Dendritic cell treated with granulocyte-macrophage colony-stimulating factor and Interleukin-4, amounts not matched to agents 40 ng/mL and 50 ng/mL, for 4 days (primary cell): ENCODE data around the gene COL4A1.
"Not testable (repeated sequence)": the region's sequence is repeated elsewhere in the genome, so short reads cannot be mapped to it uniquely, and the experiment has no call there.

Experiments used
- H3K27ac Mint-ChIP-seq: one replicate; pipeline ENCODE4 v1.8.0; 2022; ENCODE audit warnings: mild to moderate bottlenecking, mixed read lengths
- H3K27me3 Mint-ChIP-seq: one replicate; pipeline ENCODE4 v1.8.0; 2022; ENCODE audit warnings: mild to moderate bottlenecking, mixed read lengths
- H3K36me3 Mint-ChIP-seq: one replicate; pipeline ENCODE4 v1.8.0; 2022; ENCODE audit warnings: low read depth, mixed read lengths
- H3K4me1 Mint-ChIP-seq: one replicate; pipeline ENCODE4 v1.8.0; 2022; ENCODE audit warnings: low read depth, mixed read lengths
- H3K4me3 Mint-ChIP-seq: one replicate; pipeline ENCODE4 v1.8.0; 2022; ENCODE audit warnings: mild to moderate bottlenecking, moderate library complexity, mixed read lengths
- H3K9me3 Mint-ChIP-seq: one replicate; pipeline ENCODE4 v1.8.0; 2022; ENCODE audit warnings: mixed read lengths
- intact Hi-C: fragments of 100-400 bp; cut with micrococcal nuclease; formaldehyde crosslinking; loops from one replicate; pipeline ENCODE4 v1.15.0; 2022

The COL4A1 gene

GRCh38 chr13:110112379-110112778 lies 194.6 kb downstream of the COL4A1 start:
- not testable (repeated sequence) for H3K36me3 Mint-ChIP-seq, H3K9me3 Mint-ChIP-seq, H3K4me3 Mint-ChIP-seq, H3K27ac Mint-ChIP-seq
- H3K4me1 Mint-ChIP-seq = peaks cover 24% of the 10 kb centered on the region
- peaks cover 20% of the 10 kb centered on the region for H3K27me3 Mint-ChIP-seq
- intact Hi-C loops = loop anchor here (10.0 kb wide), 1 partner anchor 318 kb away; no protein-coding TSS in a partner anchor

- Mint-ChIP-seq H3K9me3 (no peaks in the 10 kb centered on the region), H3K27me3 (peaks cover 11% of the 10 kb centered on the region), H3K27ac (no peak overlapping the region), H3K4me1 (peaks cover 13% of the 10 kb centered on the region), H3K36me3 (no peaks in the 10 kb centered on the region), H3K4me3 (no peak overlapping the region)
- intact Hi-C loops = loop anchor here (10.0 kb wide), 1 partner anchor 316 kb away; no protein-coding TSS in a partner anchor
These were observed 196.2 kb downstream of the COL4A1 start for GRCh38 chr13:110110783-110111182.

- intact Hi-C loops = loop anchor here (10.0 kb wide), 1 partner anchor 315 kb away; no protein-coding TSS in a partner anchor
- Mint-ChIP-seq H3K4me1 (peaks cover 13% of the 10 kb centered on the region), H3K4me3 (no peak overlapping the region), H3K27ac (no peak overlapping the region), H3K9me3 (no peaks in the 10 kb centered on the region), H3K27me3 (peaks cover 7% of the 10 kb centered on the region), H3K36me3 (no peaks in the 10 kb centered on the region)
These were observed 197.0 kb downstream of the COL4A1 start for GRCh38 chr13:110109910-110110309.

GRCh38 chr13:110109140-110109783 lies 197.7 kb downstream of the COL4A1 start:
- H3K27ac Mint-ChIP-seq = no peak overlapping the region

GRCh38 chr13:110108348-110109139 lies 198.4 kb downstream of the COL4A1 start:
- no peaks in the 10 kb centered on the region for H3K27me3 Mint-ChIP-seq
- no peaks in the 10 kb centered on the region for H3K36me3 Mint-ChIP-seq
- intact Hi-C loops = no loop called here
- H3K27ac Mint-ChIP-seq = no peak overlapping the region
- H3K9me3 Mint-ChIP-seq = no peaks in the 10 kb centered on the region
- H3K4me1 Mint-ChIP-seq = peaks cover under 1% of the 10 kb centered on the region
- no peak overlapping the region for H3K4me3 Mint-ChIP-seq

More at GRCh38 chr13:110109140-110109783, 197.7 kb downstream of the COL4A1 start:
- Mint-ChIP-seq H3K9me3 (no peaks in the 10 kb centered on the region), H3K4me1 (peaks cover 7% of the 10 kb centered on the region), H3K27me3 (peaks cover 2% of the 10 kb centered on the region), H3K4me3 (no peak overlapping the region), H3K36me3 (no peaks in the 10 kb centered on the region)
- intact Hi-C loops = no loop called here

- intact Hi-C loops = no loop called here
- Mint-ChIP-seq H3K27me3 (no peaks in the 10 kb centered on the region), H3K36me3 (no peaks in the 10 kb centered on the region), H3K9me3 (no peaks in the 10 kb centered on the region), H3K27ac (no peak overlapping the region), H3K4me1 (no peaks in the 10 kb centered on the region), H3K4me3 (no peak overlapping the region)
These were observed 199.2 kb downstream of the COL4A1 start for GRCh38 chr13:110107568-110108347.

- Mint-ChIP-seq H3K27ac (no peak overlapping the region), H3K27me3 (no peaks in the 10 kb centered on the region), H3K36me3 (no peaks in the 10 kb centered on the region), H3K9me3 (peaks cover 7% of the 10 kb centered on the region), H3K4me1 (no peaks in the 10 kb centered on the region), H3K4me3 (no peak overlapping the region)
- intact Hi-C loops = no loop called here
These were observed 200.2 kb downstream of the COL4A1 start for GRCh38 chr13:110106726-110107125.

GRCh38 chr13:110105136-110105535 lies 201.8 kb downstream of the COL4A1 start:
- Mint-ChIP-seq H3K27me3 (no peaks in the 10 kb centered on the region), H3K36me3 (no peaks in the 10 kb centered on the region), H3K27ac (no peak overlapping the region), H3K9me3 (peaks cover 17% of the 10 kb centered on the region), H3K4me1 (no peaks in the 10 kb centered on the region), H3K4me3 (no peak overlapping the region)
- intact Hi-C loops = no loop called here

- H3K27me3 Mint-ChIP-seq = no peaks in the 10 kb centered on the region
- intact Hi-C loops = no loop called here
- no peaks in the 10 kb centered on the region for H3K4me1 Mint-ChIP-seq
- no peak overlapping the region for H3K4me3 Mint-ChIP-seq
- H3K36me3 Mint-ChIP-seq = no peaks in the 10 kb centered on the region
- H3K27ac Mint-ChIP-seq = no peak overlapping the region
- peaks cover 27% of the 10 kb centered on the region for H3K9me3 Mint-ChIP-seq
These were observed 203.4 kb downstream of the COL4A1 start for GRCh38 chr13:110103534-110103933.

- intact Hi-C loops = no loop called here
- H3K27me3 Mint-ChIP-seq = no peaks in the 10 kb centered on the region
- H3K27ac Mint-ChIP-seq = no peak overlapping the region
- H3K9me3 Mint-ChIP-seq = peaks cover 32% of the 10 kb centered on the region
- no peaks in the 10 kb centered on the region for H3K36me3 Mint-ChIP-seq
- no peaks in the 10 kb centered on the region for H3K4me1 Mint-ChIP-seq
- no peak overlapping the region for H3K4me3 Mint-ChIP-seq
These were observed 203.9 kb downstream of the COL4A1 start for GRCh38 chr13:110103026-110103425.

GRCh38 chr13:110102053-110102452 lies 204.9 kb downstream of the COL4A1 start:
- no peak overlapping the region for H3K27ac Mint-ChIP-seq

GRCh38 chr13:110099922-110100321 lies 207.0 kb downstream of the COL4A1 start:
- no peak overlapping the region for H3K4me3 Mint-ChIP-seq
- H3K36me3 Mint-ChIP-seq = no peaks in the 10 kb centered on the region
- peaks cover 38% of the 10 kb centered on the region for H3K9me3 Mint-ChIP-seq
- intact Hi-C loops = no loop called here
- no peak overlapping the region for H3K27ac Mint-ChIP-seq
- no peaks in the 10 kb centered on the region for H3K4me1 Mint-ChIP-seq
- no peaks in the 10 kb centered on the region for H3K27me3 Mint-ChIP-seq

More at GRCh38 chr13:110102053-110102452, 204.9 kb downstream of the COL4A1 start:
- no peak overlapping the region for H3K4me3 Mint-ChIP-seq
- no peaks in the 10 kb centered on the region for H3K4me1 Mint-ChIP-seq
- H3K27me3 Mint-ChIP-seq = no peaks in the 10 kb centered on the region
- no peaks in the 10 kb centered on the region for H3K36me3 Mint-ChIP-seq
- intact Hi-C loops = no loop called here
- H3K9me3 Mint-ChIP-seq = peaks cover 38% of the 10 kb centered on the region
